Stimulated activated naive CD4-positive, alpha-beta T cell (primary cell): ENCODE measurements around the gene GRIK3.

Experiments used
- DNase-seq, 6 experiments: peaks; one replicate each; lab custom pipeline; 2025; lab: John Stamatoyannopoulos, UW

Gene GRIK3

GRCh38 chr1:36981126-36981525 is 53.2 kb downstream of the GRIK3 start:
- DNase-seq: no peak

GRCh38 chr1:36977731-36978406 is 56.4 kb downstream of the GRIK3 start:
- no peak for DNase-seq

DNA sequence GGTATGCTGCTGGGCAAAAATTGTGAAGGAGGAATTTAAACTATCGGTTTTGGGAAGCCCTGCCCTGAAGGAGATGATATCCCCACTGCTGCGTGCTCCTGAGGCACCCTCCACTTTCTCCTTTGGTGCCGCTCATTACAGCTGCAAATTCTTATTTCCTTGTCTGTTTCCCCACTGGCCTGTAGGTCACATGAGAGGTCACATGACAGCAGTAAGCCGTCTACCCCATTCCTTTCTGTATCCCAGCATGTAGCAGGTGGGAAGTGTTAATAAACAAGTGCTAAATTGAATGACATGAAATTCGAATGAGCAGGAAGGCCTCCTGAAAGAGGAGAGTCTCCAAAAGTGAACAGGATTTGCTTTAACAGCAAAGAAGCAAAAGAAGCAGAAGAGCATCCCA is 58.7 kb downstream of the GRIK3 start:
- no peak for DNase-seq

DNA sequence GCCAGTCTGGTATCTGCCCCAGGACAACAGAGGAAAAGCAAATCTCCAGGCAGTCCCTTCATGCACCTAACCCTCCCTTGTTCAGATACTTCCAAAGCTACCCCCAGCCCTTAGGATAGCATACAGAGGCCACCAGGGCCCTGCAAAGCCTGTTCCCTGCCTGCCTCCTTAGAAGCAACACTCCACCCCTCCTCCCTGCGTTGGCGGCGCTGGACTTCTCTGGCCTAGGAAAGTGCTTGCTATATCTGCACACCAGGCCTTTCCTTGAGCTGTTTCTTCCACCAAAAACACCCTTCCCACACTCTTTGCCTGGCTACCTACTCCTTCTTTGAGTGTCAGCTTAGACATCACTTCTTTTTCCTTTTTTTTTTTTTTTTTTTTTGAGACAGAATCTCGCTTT is 61.3 kb downstream of the GRIK3 start:
- DNase-seq: no peak

GRCh38 chr1:36971852-36972618 is 62.3 kb downstream of the GRIK3 start:
- no peak for DNase-seq

- DNase-seq: no peak
These were observed 65.6 kb downstream of the GRIK3 start for GRCh38 chr1:36968730-36969129.

DNA sequence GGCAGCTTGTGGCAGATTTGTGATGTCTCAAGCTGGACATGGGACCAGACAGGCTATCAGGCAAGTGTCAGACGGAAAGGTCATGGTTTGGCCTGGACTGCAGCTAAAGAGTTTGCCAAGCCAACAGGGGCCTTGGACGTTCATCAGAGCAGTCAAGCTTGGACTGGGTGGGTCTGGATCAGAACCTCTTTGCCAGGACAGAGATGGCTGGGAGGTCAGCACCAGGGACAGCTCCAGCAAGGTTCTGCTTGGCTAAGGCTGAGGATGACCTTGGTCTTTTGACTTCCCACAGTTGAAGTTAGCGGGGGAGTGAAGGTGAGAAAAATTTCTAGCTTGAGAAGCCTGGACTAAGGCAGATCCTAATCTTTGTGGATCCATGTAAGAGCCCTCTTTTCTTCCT is 68.1 kb downstream of the GRIK3 start:
- DNase-seq: no peak

DNA sequence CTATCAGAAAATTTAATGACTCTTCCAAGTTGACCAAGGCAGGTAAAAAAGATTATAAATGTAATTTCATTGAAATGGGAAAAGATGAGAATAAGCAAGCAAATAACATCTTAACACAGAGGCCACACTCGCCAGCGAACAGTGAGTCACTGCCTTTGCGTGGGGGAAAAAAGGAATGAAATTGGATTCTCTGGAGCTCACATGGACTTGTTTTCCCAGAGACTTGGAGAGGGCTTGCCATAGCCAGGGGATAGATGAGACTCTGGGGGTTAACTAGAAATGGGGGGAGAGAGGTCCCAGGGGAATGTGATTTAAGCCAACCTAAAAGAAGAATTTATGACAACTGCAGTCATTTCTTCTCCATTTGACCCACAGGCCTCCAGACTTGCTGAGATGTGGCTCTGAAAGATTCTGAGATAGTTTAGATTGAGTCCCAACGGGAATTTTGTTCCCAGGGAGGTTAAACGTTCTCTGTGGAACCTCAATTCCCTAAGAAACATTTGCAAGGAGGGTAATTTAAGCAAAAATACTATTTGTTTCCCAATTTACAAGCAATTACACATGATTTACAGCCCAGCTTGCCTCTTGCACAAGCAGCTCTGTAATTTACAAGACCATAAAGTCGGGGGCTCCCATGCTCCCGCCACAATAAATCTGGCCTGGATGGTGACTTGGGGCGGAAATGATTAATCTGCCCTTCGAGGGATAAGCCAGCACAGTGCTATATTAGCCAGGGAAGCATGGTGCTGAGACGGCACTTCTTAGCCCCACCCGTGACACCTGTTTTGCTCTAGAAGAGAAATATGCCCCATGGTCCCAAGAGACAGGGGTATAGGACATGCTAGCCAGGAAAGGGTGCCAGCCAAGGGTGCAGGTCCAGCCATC is 68.8 kb downstream of the GRIK3 start:
- no peak for DNase-seq

- no peak for DNase-seq
These were observed 69.5 kb downstream of the GRIK3 start for GRCh38 chr1:36964830-36965229.

- DNase-seq: no peak
These were observed 71.3 kb downstream of the GRIK3 start for GRCh38 chr1:36963006-36963405.

- DNase-seq: no peak
These were observed 73.2 kb downstream of the GRIK3 start for GRCh38 chr1:36961062-36961615.

GRCh38 chr1:36956570-36956969 is 77.7 kb downstream of the GRIK3 start:
- no peak for DNase-seq

- no peak for DNase-seq
These were observed 79.3 kb downstream of the GRIK3 start for GRCh38 chr1:36955016-36955415.

DNA sequence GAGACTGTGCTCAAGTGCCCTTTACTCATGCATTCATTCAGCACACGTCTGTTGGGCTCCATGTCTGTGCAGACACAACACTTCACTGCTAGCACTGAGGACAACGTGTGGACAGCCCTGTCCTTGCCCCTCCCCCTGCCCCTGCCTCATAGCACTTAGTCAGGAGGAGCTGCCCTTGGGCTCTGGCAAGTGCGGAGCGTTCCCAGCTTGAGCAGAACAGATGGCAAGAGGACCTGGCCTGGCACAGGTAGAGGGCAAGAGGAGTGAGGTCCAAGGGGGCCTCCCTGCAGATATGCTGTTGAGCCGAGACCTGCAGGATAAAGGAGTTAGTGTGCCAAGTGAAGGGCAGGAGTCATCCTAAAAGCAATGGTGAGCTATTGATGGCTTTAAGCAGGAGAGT is 81.3 kb downstream of the GRIK3 start:
- DNase-seq: no peak

- no peak for DNase-seq
These were observed 82.6 kb downstream of the GRIK3 start for GRCh38 chr1:36951761-36952160.

- DNase-seq: no peak
These were observed 83.0 kb downstream of the GRIK3 start for GRCh38 chr1:36951292-36951750.

DNA sequence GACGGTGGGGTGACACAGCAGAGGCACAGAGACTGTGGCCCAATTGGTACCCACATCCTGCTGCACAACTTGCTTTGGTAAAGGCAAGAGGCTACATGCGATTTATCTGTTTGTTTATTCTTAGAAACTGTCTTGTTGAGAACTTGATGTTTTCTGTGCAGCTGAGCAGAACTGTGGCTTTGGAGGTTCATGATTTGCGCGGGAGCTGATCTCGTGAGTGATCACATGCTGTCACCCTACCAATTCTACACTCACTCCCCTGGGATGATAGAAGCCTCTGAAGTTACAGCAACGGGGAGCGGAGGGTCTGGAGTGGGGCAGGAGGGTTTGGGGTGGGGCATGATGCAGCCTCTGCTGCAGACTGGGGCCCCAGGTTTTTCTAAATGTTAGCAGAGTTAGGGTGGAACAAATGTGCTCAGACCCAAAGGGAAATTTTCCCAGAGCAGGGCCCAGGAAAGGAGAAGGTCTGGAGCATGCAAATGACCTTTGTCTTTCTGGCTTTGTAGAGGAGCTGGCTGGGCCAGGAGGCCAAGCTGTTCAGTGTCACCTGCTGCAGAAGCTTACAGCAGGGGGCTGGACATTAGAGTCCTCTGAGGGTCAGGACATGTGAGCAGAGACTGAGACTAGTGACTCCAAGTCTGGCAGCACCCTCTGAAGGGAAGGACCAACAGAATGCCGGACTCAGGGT is 83.6 kb downstream of the GRIK3 start:
- no peak for DNase-seq

DNA sequence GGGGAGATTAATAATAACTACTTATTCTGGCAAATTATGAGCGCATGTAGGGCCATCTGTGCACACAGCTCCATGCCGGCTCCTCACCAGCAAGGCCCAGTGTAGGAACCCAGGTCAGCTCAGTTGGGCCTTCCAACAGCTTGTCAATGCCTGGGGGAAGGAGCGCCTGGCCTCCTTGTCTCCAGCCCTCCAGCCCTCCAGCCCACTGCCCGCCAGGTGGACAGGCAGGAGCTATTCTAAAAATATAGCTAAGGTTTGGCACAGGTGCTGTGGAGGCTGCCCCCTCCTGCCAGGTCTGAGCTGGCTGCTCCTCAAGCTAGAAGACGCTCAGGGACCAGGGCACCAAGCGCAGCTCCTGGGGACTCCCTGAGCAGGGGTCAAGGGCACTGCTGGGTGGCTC is 85.7 kb downstream of the GRIK3 start:
- no peak for DNase-seq

GRCh38 chr1:36948147-36948546 is 86.2 kb downstream of the GRIK3 start:
- no peak for DNase-seq

- DNase-seq: no peak
These were observed 86.9 kb downstream of the GRIK3 start for GRCh38 chr1:36947384-36947783.

GRCh38 chr1:36944883-36945282 is 89.4 kb downstream of the GRIK3 start:
- DNase-seq: no peak

- no peak for DNase-seq
These were observed 92.2 kb downstream of the GRIK3 start for GRCh38 chr1:36942148-36942547.
